ENCODE results near the gene TBL1XR1.
"Not testable (repeated sequence)": the region's sequence is repeated elsewhere in the genome, so short reads cannot be mapped to it uniquely, and the experiment has no call there.

TBL1XR1 gene

GRCh38 chr3:177206936-177207335 is 9.7 kb upstream of the TBL1XR1 start:
- DNase-seq = no peak

- no peak for DNase-seq
Observed at GRCh38 chr3:177203689-177204395, 6.6 kb upstream of the TBL1XR1 start.

GRCh38 chr3:177203016-177203415 is 5.7 kb upstream of the TBL1XR1 start:
- DNase-seq = not testable (repeated sequence)

GRCh38 chr3:177201700-177202397 is 4.6 kb upstream of the TBL1XR1 start:
- no peak for DNase-seq

GRCh38 chr3:177199206-177199760 is 2.0 kb upstream of the TBL1XR1 start:
- DNase-seq = no peak

GRCh38 chr3:177197727-177198460 is 612 bp upstream of the TBL1XR1 start:
- no peak for DNase-seq

GRCh38 chr3:177196456-177197040 is 734 bp downstream of the TBL1XR1 start:
- no peak for DNase-seq

GRCh38 chr3:177196008-177196455 is 1.2 kb downstream of the TBL1XR1 start:
- no peak for DNase-seq

GRCh38 chr3:177195242-177195991 is 1.9 kb downstream of the TBL1XR1 start:
- no peak for DNase-seq

GRCh38 chr3:177194299-177194698 is 3.0 kb downstream of the TBL1XR1 start:
- no peak for DNase-seq

GRCh38 chr3:177193688-177194268 is 3.5 kb downstream of the TBL1XR1 start:
- no peak for DNase-seq

GRCh38 chr3:177193275-177193674 is 4.0 kb downstream of the TBL1XR1 start:
- not testable (repeated sequence) for DNase-seq

GRCh38 chr3:177190756-177191681 is 6.3 kb downstream of the TBL1XR1 start:
- DNase-seq = no peak

- not testable (repeated sequence) for DNase-seq
Observed at GRCh38 chr3:177190184-177190583, 7.1 kb downstream of the TBL1XR1 start.

- DNase-seq = not testable (repeated sequence)
Observed at GRCh38 chr3:177188325-177188724, 9.0 kb downstream of the TBL1XR1 start.

GRCh38 chr3:177186306-177186705 is 11.0 kb downstream of the TBL1XR1 start:
- no peak for DNase-seq

GRCh38 chr3:177185035-177185574 is 12.2 kb downstream of the TBL1XR1 start:
- DNase-seq = no peak

- not testable (repeated sequence) for DNase-seq
Observed at GRCh38 chr3:177184602-177185001, 12.7 kb downstream of the TBL1XR1 start.

GRCh38 chr3:177182352-177182751 is 14.9 kb downstream of the TBL1XR1 start:
- no peak for DNase-seq

- DNase-seq = no peak
Observed at GRCh38 chr3:177181418-177181817, 15.9 kb downstream of the TBL1XR1 start.

Measured in amniotic stem cell (primary cell).